GM12892 (cell line): ENCODE measurements around the gene CRYAA.

ENCODE experiments used
- POLR2A ChIP-seq: IDR thresholded peaks from 2 replicates; pipeline ENCODE4 v1.6.1; 2011; ENCODE audit warnings: low read depth, low read length, control low read depth
- POLR2AphosphoS5 ChIP-seq: IDR thresholded peaks from 2 replicates; pipeline ENCODE4 v1.6.1; 2011; ENCODE audit warnings: low read depth, low read length, control low read depth
- TAF1 ChIP-seq: IDR thresholded peaks from 2 replicates; pipeline ENCODE4 v1.6.1; 2011; ENCODE audit warnings: low read depth, mild to moderate bottlenecking, control low read depth, low read length, borderline replicate concordance

GRCh38 chr21:43193651-43194302, 25.0 kb downstream of the CRYAA start:
- TF ChIP-seq POLR2A (no peak), POLR2AphosphoS5 (no peak), TAF1 (no peak)
